Loucy (cell line): ENCODE results near the gene C13orf46.

ENCODE experiments used
- H2AFZ ChIP-seq: fragments of 200-600 bp; sonication (generic); 2 replicates; pipeline ENCODE4 v1.6.0; 2016; ENCODE audit warnings: antibody characterized with exemption, mild to moderate bottlenecking, low read length, moderate library complexity
- H3F3A ChIP-seq: fragments of 200-600 bp; 2 replicates; pipeline ENCODE4 v1.6.0; 2016; ENCODE audit warnings: antibody characterized with exemption, low read depth, mild to moderate bottlenecking
- H3K27me3 ChIP-seq: fragments of 200-600 bp; sonication (generic); 2 replicates; pipeline ENCODE4 v1.6.1; 2014; ENCODE audit warnings: low read length, mild to moderate bottlenecking; ENCODE audit not compliant: insufficient read depth, poor library complexity, severe bottlenecking
- H3K36me3 ChIP-seq: fragments of 200-600 bp; sonication (generic); 2 replicates; pipeline ENCODE4 v1.6.1; 2016; ENCODE audit warnings: low read length; ENCODE audit not compliant: insufficient read depth
- H3K4me1 ChIP-seq: fragments of 200-600 bp; sonication (generic); 2 replicates; pipeline ENCODE4 v1.5.1; 2014; ENCODE audit warnings: low read length, mild to moderate bottlenecking; ENCODE audit not compliant: insufficient read depth, poor library complexity, severe bottlenecking
- H3K4me2 ChIP-seq: fragments of 200-600 bp; sonication (generic); 2 replicates; pipeline ENCODE4 v1.6.0; 2014; ENCODE audit warnings: antibody characterized with exemption, low read length, low read depth, mild to moderate bottlenecking; ENCODE audit not compliant: poor library complexity, severe bottlenecking
- H3K4me3 ChIP-seq: fragments of 200-600 bp; sonication (generic); 2 replicates; pipeline ENCODE4 v1.5.1; 2014; ENCODE audit warnings: low read length, mild to moderate bottlenecking, mixed read lengths; ENCODE audit not compliant: poor library complexity, severe bottlenecking
- H3K79me2 ChIP-seq: fragments of 200-600 bp; sonication (generic); 2 replicates; pipeline ENCODE4 v1.6.1; 2014; ENCODE audit warnings: low read length; ENCODE audit not compliant: insufficient read depth
- H3K9ac ChIP-seq: fragments of 200-600 bp; sonication (generic); 2 replicates; pipeline ENCODE4 v1.6.0; 2014; ENCODE audit warnings: mild to moderate bottlenecking, low read depth, low read length, moderate library complexity; ENCODE audit not compliant: poor library complexity, severe bottlenecking
- H3K9me2 ChIP-seq: fragments of 200-600 bp; sonication (generic); replicated peaks from 2 replicates; pipeline ENCODE4 v1.6.1; 2016; ENCODE audit warnings: low read depth, low read length, mixed read lengths
- H3K9me3 ChIP-seq: fragments of 200-600 bp; sonication (generic); 2 replicates; pipeline ENCODE4 v1.6.1; 2014; ENCODE audit warnings: mild to moderate bottlenecking, antibody characterized with exemption, low read length, low read depth; ENCODE audit not compliant: insufficient read depth
- H4K20me1 ChIP-seq: fragments of 200-600 bp; sonication (generic); 2 replicates; pipeline ENCODE4 v1.6.0; 2014; ENCODE audit warnings: antibody characterized with exemption, low read length, mild to moderate bottlenecking; ENCODE audit not compliant: insufficient read depth, poor library complexity, severe bottlenecking
- EZH2phosphoT487 ChIP-seq: fragments of 200-600 bp; IDR thresholded peaks from 2 replicates; pipeline ENCODE4 v1.6.1; 2018; ENCODE audit warnings: antibody characterized with exemption, mild to moderate bottlenecking, moderate library complexity, borderline replicate concordance
- TF ChIP-seq, protein P1 (sequence below): fragments of 200-600 bp; sonication (generic); conservative IDR thresholded peaks from 2 replicates; pipeline ENCODE4 v1.5.1; 2014; ENCODE audit warnings: mild to moderate bottlenecking, antibody characterized with exemption, low read length

Gene C13orf46

DNA sequence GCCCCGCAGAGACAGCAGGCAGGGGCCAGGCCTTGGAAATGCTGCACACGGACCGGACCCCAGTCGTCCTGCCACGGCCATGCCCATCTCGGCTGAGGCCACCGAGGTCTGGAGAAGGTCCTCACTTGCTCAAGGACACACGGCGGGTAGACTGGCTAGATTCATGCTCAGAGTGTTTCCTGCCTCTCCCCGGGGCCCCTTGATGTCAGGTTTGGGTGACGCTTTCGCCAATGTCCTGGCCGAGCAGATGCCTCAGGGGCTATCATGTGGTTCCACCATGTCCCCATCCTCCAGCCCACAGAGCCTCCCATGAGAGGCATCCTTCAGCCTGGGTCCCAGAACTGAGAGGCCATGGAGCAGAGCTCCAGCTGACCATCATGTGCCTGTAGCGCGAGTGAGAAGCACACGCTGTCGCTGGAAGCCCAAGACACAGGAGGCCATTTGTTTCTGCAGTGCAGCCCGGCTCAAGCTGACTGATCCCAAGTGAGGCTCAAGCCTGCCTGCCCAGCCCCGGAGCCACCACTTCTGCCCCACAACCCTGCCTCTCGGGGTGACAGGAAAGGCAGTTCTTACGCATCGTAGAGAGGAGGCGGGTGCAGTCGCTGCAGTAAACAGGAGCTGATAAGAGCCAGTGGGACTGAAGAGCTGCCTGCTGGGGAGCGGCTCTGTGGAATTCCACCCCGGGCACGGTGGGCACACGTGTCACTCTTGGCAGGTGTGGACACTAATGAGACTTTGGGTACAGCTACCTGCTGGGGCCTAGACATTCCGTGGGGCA is 56.1 kb downstream of the C13orf46 start:
- Histone ChIP-seq H3K27me3 (no peaks in the 10 kb centered on the region), H3K9ac (no peak overlapping the region), H4K20me1 (no peaks in the 10 kb centered on the region), H3K9me3 (peaks cover 16% of the 10 kb centered on the region; the same call in 1 of the 2 replicates), H3K79me2 (no peaks in the 10 kb centered on the region), H3K4me1 (no peaks in the 10 kb centered on the region), H2AFZ (no peak overlapping the region), H3K36me3 (no peaks in the 10 kb centered on the region), H3F3A (no peaks in the 10 kb centered on the region), H3K4me3 (no peak overlapping the region), H3K9me2 (no peaks in the 10 kb centered on the region), H3K4me2 (no peak overlapping the region)
- no peak for TF ChIP-seq EZH2phosphoT487
- TF ChIP-seq, protein P1, sequence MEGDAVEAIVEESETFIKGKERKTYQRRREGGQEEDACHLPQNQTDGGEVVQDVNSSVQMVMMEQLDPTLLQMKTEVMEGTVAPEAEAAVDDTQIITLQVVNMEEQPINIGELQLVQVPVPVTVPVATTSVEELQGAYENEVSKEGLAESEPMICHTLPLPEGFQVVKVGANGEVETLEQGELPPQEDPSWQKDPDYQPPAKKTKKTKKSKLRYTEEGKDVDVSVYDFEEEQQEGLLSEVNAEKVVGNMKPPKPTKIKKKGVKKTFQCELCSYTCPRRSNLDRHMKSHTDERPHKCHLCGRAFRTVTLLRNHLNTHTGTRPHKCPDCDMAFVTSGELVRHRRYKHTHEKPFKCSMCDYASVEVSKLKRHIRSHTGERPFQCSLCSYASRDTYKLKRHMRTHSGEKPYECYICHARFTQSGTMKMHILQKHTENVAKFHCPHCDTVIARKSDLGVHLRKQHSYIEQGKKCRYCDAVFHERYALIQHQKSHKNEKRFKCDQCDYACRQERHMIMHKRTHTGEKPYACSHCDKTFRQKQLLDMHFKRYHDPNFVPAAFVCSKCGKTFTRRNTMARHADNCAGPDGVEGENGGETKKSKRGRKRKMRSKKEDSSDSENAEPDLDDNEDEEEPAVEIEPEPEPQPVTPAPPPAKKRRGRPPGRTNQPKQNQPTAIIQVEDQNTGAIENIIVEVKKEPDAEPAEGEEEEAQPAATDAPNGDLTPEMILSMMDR: no peak

DNA sequence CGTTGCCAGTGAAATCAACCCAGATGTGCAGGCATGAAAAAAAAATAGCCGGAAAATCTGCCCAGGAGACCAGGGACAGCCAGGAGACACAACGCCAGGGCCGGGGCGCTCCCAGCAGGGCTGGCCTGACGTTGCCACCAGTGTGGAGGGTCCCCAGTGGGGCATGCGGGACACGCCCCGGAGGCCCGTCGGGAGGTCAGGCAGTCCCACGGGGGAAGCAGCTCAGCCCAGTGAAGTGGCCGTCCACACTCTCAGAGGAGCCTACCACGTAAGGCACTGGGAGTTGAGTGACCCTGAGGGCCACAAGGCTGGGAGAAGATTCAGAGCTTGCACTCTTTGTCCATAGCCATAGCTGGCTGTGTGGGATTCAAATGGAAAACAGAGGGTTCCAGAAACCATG is 56.8 kb downstream of the C13orf46 start:
- H3K4me1 ChIP-seq: no peaks in the 10 kb centered on the region
- no peaks in the 10 kb centered on the region for H3K79me2 ChIP-seq
- H2AFZ ChIP-seq: no peak overlapping the region
- H3K9ac ChIP-seq: no peak overlapping the region
- peaks cover 10% of the 10 kb centered on the region; the same call in 1 of the 2 replicates for H3K9me3 ChIP-seq
- no peak overlapping the region for H3K4me3 ChIP-seq
- H4K20me1 ChIP-seq: no peaks in the 10 kb centered on the region
- no peaks in the 10 kb centered on the region for H3K27me3 ChIP-seq
- H3K4me2 ChIP-seq: no peak overlapping the region
- no peaks in the 10 kb centered on the region for H3F3A ChIP-seq
- H3K36me3 ChIP-seq: no peaks in the 10 kb centered on the region
- no peak for TF ChIP-seq EZH2phosphoT487
- TF ChIP-seq, protein P1: no peak
- no peaks in the 10 kb centered on the region for H3K9me2 ChIP-seq

DNA sequence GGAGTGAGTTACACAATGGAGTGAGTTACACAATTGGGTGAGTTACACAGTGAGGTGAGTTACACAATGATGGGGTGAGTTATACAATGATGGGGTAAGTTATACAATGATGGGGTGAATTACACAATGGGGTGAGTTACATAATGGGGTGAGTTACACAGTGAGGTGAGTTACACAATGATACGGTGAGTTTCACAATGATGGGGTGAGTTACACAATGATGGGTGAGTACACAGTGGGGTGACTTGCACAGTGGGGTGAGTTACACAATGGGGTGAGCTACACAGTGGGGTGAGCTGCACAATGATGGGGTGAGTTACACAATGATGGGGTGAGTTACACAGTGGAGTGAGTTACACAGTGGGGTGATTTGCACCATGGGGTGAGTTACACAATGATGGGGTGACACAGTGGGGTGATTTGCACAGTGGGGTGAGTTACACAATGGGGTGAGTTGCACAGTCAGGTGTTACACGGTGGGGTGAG is 57.5 kb downstream of the C13orf46 start:
- Histone ChIP-seq H3K27me3 (peaks cover 3% of the 10 kb centered on the region), H3K4me1 (no peaks in the 10 kb centered on the region), H3K9me3 (peaks cover 3% of the 10 kb centered on the region; the same call in 1 of the 2 replicates), H3K4me2 (no peak overlapping the region), H3K9me2 (no peaks in the 10 kb centered on the region), H3K9ac (no peak overlapping the region), H2AFZ (no peak overlapping the region), H3K36me3 (no peaks in the 10 kb centered on the region), H3K4me3 (no peak overlapping the region), H3F3A (no peaks in the 10 kb centered on the region), H4K20me1 (no peaks in the 10 kb centered on the region), H3K79me2 (no peaks in the 10 kb centered on the region)
- no peak for TF ChIP-seq EZH2phosphoT487
- TF ChIP-seq, protein P1: no peak
